HG02981 (cell line): Measurements from ENCODE around the gene ALDH2.
"Not testable (repeated sequence)": the region's sequence is repeated elsewhere in the genome, so short reads cannot be mapped to it uniquely, and the experiment has no call there.

Source experiments
- ATAC-seq: cut with Tn5 transposase; IDR thresholded peaks from one replicate; pipeline ENCODE4 v1.9.1; 2021; ENCODE audit warnings: mild to moderate bottlenecking, moderate library complexity; ENCODE audit not compliant: unreplicated experiment

The ALDH2 gene

GRCh38 chr12:111766608-111767361 is at the start of gene ALDH2:
Gene ALDH2, plus strand, starts transcription at chr12:111766933. Its CDS starts 50 bp downstream, at chr12:111766983.
- peak; percentile 50 for ATAC-seq

GRCh38 chr12:111719316-111719715 is 47.4 kb upstream of the ALDH2 start:
- ATAC-seq, result not testable (repeated sequence)

- no peak for ATAC-seq
Measured at GRCh38 chr12:111720457-111720856, 46.3 kb upstream of the ALDH2 start.

- ATAC-seq, result not testable (repeated sequence)
Measured at GRCh38 chr12:111723646-111724360, 42.9 kb upstream of the ALDH2 start.

GRCh38 chr12:111728795-111729194 is 37.9 kb upstream of the ALDH2 start:
- ATAC-seq, result no peak

GRCh38 chr12:111730420-111730819 is 36.3 kb upstream of the ALDH2 start:
- ATAC-seq, result no peak

- no peak for ATAC-seq
Measured at GRCh38 chr12:111732786-111733185, 33.9 kb upstream of the ALDH2 start.

GRCh38 chr12:111733340-111733915 is 33.3 kb upstream of the ALDH2 start:
- no peak for ATAC-seq

GRCh38 chr12:111739524-111739923 is 27.2 kb upstream of the ALDH2 start:
- ATAC-seq, result not testable (repeated sequence)

- no peak for ATAC-seq
Measured at GRCh38 chr12:111741235-111741812, 25.4 kb upstream of the ALDH2 start.

GRCh38 chr12:111745211-111745610 is 21.5 kb upstream of the ALDH2 start:
- ATAC-seq, result no peak

GRCh38 chr12:111747333-111747732 is 19.4 kb upstream of the ALDH2 start:
- ATAC-seq, result no peak

- ATAC-seq, result no peak
Measured at GRCh38 chr12:111748151-111748672, 18.5 kb upstream of the ALDH2 start.

- no peak for ATAC-seq
Measured at GRCh38 chr12:111748867-111749266, 17.9 kb upstream of the ALDH2 start.

GRCh38 chr12:111749391-111749790 is 17.3 kb upstream of the ALDH2 start:
- ATAC-seq, result no peak

- ATAC-seq, result no peak
Measured at GRCh38 chr12:111753144-111753881, 13.4 kb upstream of the ALDH2 start.

GRCh38 chr12:111754671-111755070 is 12.1 kb upstream of the ALDH2 start:
- no peak for ATAC-seq

- ATAC-seq, result no peak
Measured at GRCh38 chr12:111756196-111756595, 10.5 kb upstream of the ALDH2 start.

GRCh38 chr12:111756681-111757080 is 10.1 kb upstream of the ALDH2 start:
- no peak for ATAC-seq

GRCh38 chr12:111757361-111758119 is 9.2 kb upstream of the ALDH2 start:
- peak; percentile 50 for ATAC-seq
